Astrocyte of the spinal cord (primary cell): Measurements from ENCODE around the gene SLCO3A1.

ENCODE experiments used
- DNase-seq: peaks from one replicate; pipeline ENCODE4 v3.0.0; 2011; ENCODE audit warnings: low read depth, low spot score
- H3K4me3 ChIP-seq: 2 replicates; pipeline ENCODE4 v1.5.1; 2011; ENCODE audit warnings: low read depth, mild to moderate bottlenecking, low read length, moderate library complexity
- in situ Hi-C: cut with HindIII; loops from 2 replicates; pipeline ENCODE4 v1.10.0; 2017; ENCODE audit warnings: low sequenced_read_pairs
- TF ChIP-seq, protein P1 (sequence below): IDR thresholded peaks from 2 replicates; pipeline ENCODE4 v1.5.1; 2012; ENCODE audit warnings: low read depth, mild to moderate bottlenecking, low read length, inconsistent platforms

The SLCO3A1 gene

GRCh38 chr15:91890614-91891013 is 37.1 kb downstream of the SLCO3A1 start:
- TF ChIP-seq, protein P1, sequence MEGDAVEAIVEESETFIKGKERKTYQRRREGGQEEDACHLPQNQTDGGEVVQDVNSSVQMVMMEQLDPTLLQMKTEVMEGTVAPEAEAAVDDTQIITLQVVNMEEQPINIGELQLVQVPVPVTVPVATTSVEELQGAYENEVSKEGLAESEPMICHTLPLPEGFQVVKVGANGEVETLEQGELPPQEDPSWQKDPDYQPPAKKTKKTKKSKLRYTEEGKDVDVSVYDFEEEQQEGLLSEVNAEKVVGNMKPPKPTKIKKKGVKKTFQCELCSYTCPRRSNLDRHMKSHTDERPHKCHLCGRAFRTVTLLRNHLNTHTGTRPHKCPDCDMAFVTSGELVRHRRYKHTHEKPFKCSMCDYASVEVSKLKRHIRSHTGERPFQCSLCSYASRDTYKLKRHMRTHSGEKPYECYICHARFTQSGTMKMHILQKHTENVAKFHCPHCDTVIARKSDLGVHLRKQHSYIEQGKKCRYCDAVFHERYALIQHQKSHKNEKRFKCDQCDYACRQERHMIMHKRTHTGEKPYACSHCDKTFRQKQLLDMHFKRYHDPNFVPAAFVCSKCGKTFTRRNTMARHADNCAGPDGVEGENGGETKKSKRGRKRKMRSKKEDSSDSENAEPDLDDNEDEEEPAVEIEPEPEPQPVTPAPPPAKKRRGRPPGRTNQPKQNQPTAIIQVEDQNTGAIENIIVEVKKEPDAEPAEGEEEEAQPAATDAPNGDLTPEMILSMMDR, result no peak
- DNase-seq, result peak; percentile 32
- no peak overlapping the region for H3K4me3 ChIP-seq
- in situ Hi-C loops, result no loop called here

- TF ChIP-seq, protein P1, result no peak
- no peak for DNase-seq
- no peak overlapping the region for H3K4me3 ChIP-seq
- in situ Hi-C loops, result no loop called here
These were observed 37.6 kb downstream of the SLCO3A1 start for GRCh38 chr15:91891101-91891500.

DNA sequence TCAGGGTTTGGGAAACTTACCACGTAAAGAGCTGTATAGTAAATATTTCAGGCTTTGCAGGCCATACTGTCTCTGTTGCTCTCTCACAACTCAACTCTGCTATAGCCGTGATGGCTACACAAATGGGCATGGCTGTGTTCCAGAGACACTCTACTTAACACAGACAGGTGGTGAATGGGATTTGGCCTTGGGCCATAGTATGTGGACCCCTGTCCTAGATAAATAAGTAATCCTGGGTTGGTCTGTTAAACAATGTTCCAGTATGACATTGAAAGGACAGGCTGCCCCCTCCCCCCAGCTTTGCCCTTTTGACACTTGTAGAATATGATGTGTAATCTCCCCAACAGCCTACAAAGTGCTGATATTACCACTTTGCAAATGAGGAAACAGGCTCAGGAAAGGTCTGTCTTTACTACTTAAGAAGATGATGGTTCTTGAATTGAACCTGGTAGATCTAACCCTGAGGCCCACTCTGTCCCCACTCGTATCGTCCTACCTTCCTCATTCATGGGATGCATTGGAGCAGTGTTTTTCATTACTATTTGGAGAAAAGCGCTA is 38.4 kb downstream of the SLCO3A1 start:
- no peak overlapping the region for H3K4me3 ChIP-seq
- TF ChIP-seq, protein P1, result no peak
- in situ Hi-C loops, result no loop called here
- DNase-seq, result no peak

GRCh38 chr15:91892436-91892835 is 38.9 kb downstream of the SLCO3A1 start:
- DNase-seq, result no peak
- no peak overlapping the region for H3K4me3 ChIP-seq
- in situ Hi-C loops, result no loop called here
- TF ChIP-seq, protein P1, result no peak

GRCh38 chr15:91894606-91895005 is 41.1 kb downstream of the SLCO3A1 start:
- TF ChIP-seq, protein P1, result no peak
- in situ Hi-C loops, result no loop called here
- H3K4me3 ChIP-seq, result no peak overlapping the region
- DNase-seq, result no peak

DNA sequence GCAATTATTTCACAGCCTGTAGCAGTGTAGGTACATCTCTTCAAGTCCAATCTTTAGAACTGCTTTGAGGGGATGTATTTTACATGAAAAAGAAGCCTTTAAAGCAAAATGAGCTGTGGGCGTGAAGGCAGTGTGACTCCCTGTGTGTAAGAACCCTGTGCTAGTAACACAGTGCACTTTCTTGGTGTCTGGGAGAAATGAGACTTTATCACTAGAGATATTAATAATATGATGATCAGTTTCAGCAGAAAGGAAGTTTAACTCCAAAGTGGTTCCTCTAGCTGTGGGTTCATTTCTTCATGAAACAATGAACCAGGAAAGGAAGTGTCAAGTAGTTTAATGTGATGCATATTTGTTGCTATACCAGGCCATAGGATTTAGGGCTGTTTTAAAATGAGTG is 41.5 kb downstream of the SLCO3A1 start:
- TF ChIP-seq, protein P1, result no peak

More for the DNA sequence above, 41.5 kb downstream of the SLCO3A1 start:
- in situ Hi-C loops, result no loop called here
- no peak for DNase-seq
- no peak overlapping the region for H3K4me3 ChIP-seq
